GM13977 (cell line): ENCODE results near the gene DTNA.
"Not testable (repeated sequence)": the region's sequence is repeated elsewhere in the genome, so short reads cannot be mapped to it uniquely, and the experiment has no call there.

Source experiments
- DNase-seq: peaks from one replicate; pipeline ENCODE4 v3.0.0; 2012; ENCODE audit warnings: low spot score
- CTCF ChIP-seq: IDR thresholded peaks from 2 replicates; pipeline ENCODE4 v1.5.1; 2012; ENCODE audit warnings: mild to moderate bottlenecking, control low read depth; ENCODE audit not compliant: insufficient read depth; ENCODE audit errors: extremely low read depth, missing control alignments
- in situ Hi-C: fragments of 300-500 bp; cut with MboI; formaldehyde crosslinking; loops from one replicate; pipeline ENCODE4 v1.12.0; 2022; ENCODE audit warnings: low sequenced_read_pairs, low pct_unique_long_range_greater_than_20kb, mixed read lengths, inconsistent platforms; ENCODE audit not compliant: unreplicated experiment

DTNA gene

GRCh38 chr18:34709750-34710441 lies at the start of gene DTNA:
Gene DTNA, plus strand, starts transcription at chr18:34710298. Its CDS starts 45,679 bp downstream, at chr18:34755977.
- TF ChIP-seq CTCF, result no peak
- in situ Hi-C loops, result no loop called here
- DNase-seq, result no peak

GRCh38 chr18:34660572-34660971 lies 49.5 kb upstream of the DTNA start:
- no peak for TF ChIP-seq CTCF

GRCh38 chr18:34661464-34662087 lies 48.5 kb upstream of the DTNA start:
- TF ChIP-seq CTCF, result peak; percentile 73
- peak; percentile 36 for DNase-seq
- in situ Hi-C loops, result no loop called here

More at GRCh38 chr18:34660572-34660971, 49.5 kb upstream of the DTNA start:
- no peak for DNase-seq
- in situ Hi-C loops, result no loop called here

GRCh38 chr18:34676816-34677574 lies 33.1 kb upstream of the DTNA start:
- no peak for TF ChIP-seq CTCF
- DNase-seq, result no peak
- in situ Hi-C loops, result no loop called here

- in situ Hi-C loops, DNase-seq: not testable (repeated sequence)
These were observed 20.3 kb upstream of the DTNA start for GRCh38 chr18:34689750-34690149.

- no peak for DNase-seq
- in situ Hi-C loops, result no loop called here
- no peak for TF ChIP-seq CTCF
These were observed 18.5 kb upstream of the DTNA start for GRCh38 chr18:34691614-34692013.
